GM12878 (cell line): ENCODE measurements around the gene HEXIM1. TPM values are rescaled to one million over a fixed set of nuclear protein-coding genes. Genes with fewer than 3 reads are reported as not detected.

Experiments used
- ATAC-seq: fragments of 200-7000 bp; cut with Tn5 transposase; 3 replicates; pipeline ENCODE4 v1.9.1; 2020; ENCODE audit warnings: mild to moderate bottlenecking, moderate library complexity
- BruUV-seq: library from RNA; stranded (reverse); fragments of 400-500 nt; replicated peaks from 2 replicates; lab custom pipeline; 2021; lab: Mats Ljungman, UMichigan
- CTCF ChIA-PET: fragments of 300-600 bp; sonication (Branson Sonifier 250); formaldehyde crosslinking; extraction: SDS; loops from one replicate; lab custom pipeline; 2021; ENCODE audit warnings: inconsistent platforms; lab: Yijun Ruan, JAX
- POLR2A ChIA-PET: fragments of 350-600 bp; formaldehyde crosslinking; extraction: SDS; loops from one replicate; lab custom pipeline; 2021; ENCODE audit warnings: inconsistent platforms; lab: Charles Lee
- RAD21 ChIA-PET: fragments of 300-600 bp; sonication (Branson Sonifier 250); formaldehyde crosslinking; loops from one replicate; lab custom pipeline; 2023; ENCODE audit warnings: antibody characterized with exemption; ENCODE audit not compliant: unreplicated experiment; lab: Charles Lee
- SMC1A ChIA-PET: fragments of 300-600 bp; sonication (Branson Sonifier 250); formaldehyde crosslinking; loops from one replicate; lab custom pipeline; 2023; ENCODE audit not compliant: unreplicated experiment, uncharacterized antibody; lab: Charles Lee
- DNase-seq: peaks from one replicate; pipeline ENCODE4 v3.0.0-alpha.2; 2011; ENCODE audit warnings: low read depth, low spot score
- FAIRE-seq: peaks from 3 replicates; lab custom pipeline; 2011; peaks lifted over from hg19 to GRCh38; lab: Jason Lieb, UNC
- H2AFZ ChIP-seq: 2 replicates; pipeline ENCODE4 v1.6.0; 2011; ENCODE audit warnings: low read depth, low read length, control low read depth; ENCODE audit not compliant: control insufficient read depth
- H3K27ac ChIP-seq: 2 replicates; pipeline ENCODE4 v1.5.1; 2011; ENCODE audit warnings: control low read depth; ENCODE audit not compliant: control insufficient read depth, insufficient read depth
- H3K27me3 ChIP-seq, 2 experiments: replicated peaks in 1 of 2; 2 replicates each; pipeline versions ENCODE4 v1.6.0 to v1.6.1; 2011; ENCODE audit warnings: low read length in 1 of 2; ENCODE audit not compliant: control insufficient read depth in 2 of 2, insufficient read depth in 2 of 2
- H3K36me3 ChIP-seq, 2 experiments: 2 replicates each; pipeline ENCODE4 v1.5.1; 2011; ENCODE audit warnings: low read length in 1 of 2; ENCODE audit not compliant: control insufficient read depth in 2 of 2, insufficient read depth in 2 of 2
- H3K4me1 ChIP-seq: 2 replicates; pipeline ENCODE4 v1.6.1; 2011; ENCODE audit warnings: mild to moderate bottlenecking, low read length, moderate library complexity, mixed read lengths; ENCODE audit not compliant: control insufficient read depth, insufficient read depth
- H3K4me2 ChIP-seq: 2 replicates; pipeline ENCODE4 v1.6.0; 2011; ENCODE audit warnings: control low read depth; ENCODE audit not compliant: control insufficient read depth, insufficient read depth
- H3K4me3 ChIP-seq: fragments of 200-600 bp; sonication (generic); 2 replicates; pipeline ENCODE4 v1.5.1; 2016
- H3K79me2 ChIP-seq: 2 replicates; pipeline ENCODE4 v1.6.0; 2011; ENCODE audit warnings: low read length; ENCODE audit not compliant: control insufficient read depth, insufficient read depth
- H3K9ac ChIP-seq: 2 replicates; pipeline ENCODE4 v1.8.0; 2011; ENCODE audit warnings: low read length, control low read depth, mixed read lengths; ENCODE audit not compliant: control insufficient read depth, insufficient read depth
- H3K9me3 ChIP-seq: replicated peaks from 3 replicates; pipeline ENCODE4 v1.5.1; 2011; ENCODE audit warnings: mild to moderate bottlenecking, low read length; ENCODE audit not compliant: control insufficient read depth, insufficient read depth
- H4K20me1 ChIP-seq: 2 replicates; pipeline ENCODE4 v1.6.0; 2011; ENCODE audit not compliant: control insufficient read depth, insufficient read depth
- ASH2L ChIP-seq: fragments of 300-600, 200-600 bp; sonication (generic); IDR thresholded peaks from 2 replicates; pipeline ENCODE4 v1.6.1; 2017; ENCODE audit warnings: low read depth, mild to moderate bottlenecking, borderline replicate concordance
- GATAD2B ChIP-seq: fragments of 450-650 bp; conservative IDR thresholded peaks from 2 replicates; pipeline ENCODE4 v1.6.1; 2017; ENCODE audit warnings: low read depth, mild to moderate bottlenecking, moderate library complexity
- HDGF ChIP-seq: fragments of 450-650 bp; IDR thresholded peaks from 2 replicates; pipeline ENCODE4 v1.6.1; 2016; ENCODE audit warnings: antibody characterized with exemption
- IKZF1 ChIP-seq: fragments of 450-650 bp; conservative IDR thresholded peaks from 2 replicates; pipeline ENCODE4 v1.6.1; 2017; ENCODE audit warnings: antibody characterized with exemption, mild to moderate bottlenecking
- NRF1 ChIP-seq: conservative IDR thresholded peaks from 2 replicates; pipeline ENCODE4 v1.6.1; 2011; ENCODE audit warnings: mild to moderate bottlenecking, low read depth, low read length, improper control_type of control experiment
- POLR2AphosphoS5 ChIP-seq: IDR thresholded peaks from 2 replicates; pipeline ENCODE4 v1.6.1; 2011; ENCODE audit warnings: mild to moderate bottlenecking, low read length, inconsistent platforms
- TARDBP ChIP-seq: IDR thresholded peaks from 2 replicates; pipeline ENCODE4 v1.6.1; 2016; ENCODE audit warnings: borderline replicate concordance
- TCF12 ChIP-seq: IDR thresholded peaks from 2 replicates; pipeline ENCODE4 v1.6.1; 2011; ENCODE audit warnings: low read depth, mild to moderate bottlenecking, low read length
- ZNF217 ChIP-seq: fragments of 450-650 bp; IDR thresholded peaks from 2 replicates; pipeline ENCODE4 v1.6.1; 2017; ENCODE audit warnings: antibody characterized with exemption, mild to moderate bottlenecking
- ZNF24 ChIP-seq: fragments of 450-650 bp; IDR thresholded peaks from 2 replicates; pipeline ENCODE4 v1.6.1; 2017; ENCODE audit warnings: antibody characterized with exemption, mild to moderate bottlenecking
- ZNF622 ChIP-seq: fragments of 450-650 bp; IDR thresholded peaks from 2 replicates; pipeline ENCODE4 v1.6.1; 2017; ENCODE audit warnings: mild to moderate bottlenecking, inconsistent platforms
- WGBS: methylation state at CpG from one replicate; pipeline ENCODE4 v1.1.6; 2016; ENCODE audit warnings: low lambda C conversion rate; ENCODE audit not compliant: insufficient replicate concordance, insufficient coverage; ENCODE audit errors: missing lambda C conversion rate; 5-methylcytosine and 5-hydroxymethylcytosine counted together
- in situ Hi-C: fragments of 300-500 bp; cut with MboI; formaldehyde crosslinking; loops from 9 replicates; pipeline ENCODE4 v1.14.3; 2018; ENCODE audit warnings: mixed read lengths
- intact Hi-C: fragments of 100-400 bp; cut with micrococcal nuclease; formaldehyde crosslinking; loops from one replicate; pipeline ENCODE4 v1.14.2; 2022; ENCODE audit not compliant: unreplicated experiment
- polyA plus RNA-seq, 11 experiments: library from polyadenylated mRNA; depleted of rRNA in 4 of 11; unstranded in 6 of 11; stranded (reverse) in 5 of 11; fragments of >200 nt; fragmentation: Nextera tagmentation in 4 of 11; fragmentation: Illumina TruSeq in 1 of 11; extraction: Ambion mirVana in 4 of 11; extraction: Trizol in 1 of 11; gene quantifications; 1 replicate in 1 of 11; 2 replicates in 10 of 11; pipeline versions ENCODE4 v1.2.1 to v1.2.3, GENCODE V29; 2011 to 2016; ENCODE audit warnings: inconsistent platforms in 2 of 11, missing spikeins in 2 of 11, low read depth in 1 of 11
- total RNA-seq, 4 experiments: library from RNA; depleted of rRNA in 3 of 4; stranded (reverse); fragments of >200 nt in 3 of 4; fragmentation: Illumina TruSeq in 1 of 4; extraction: Trizol in 1 of 4; gene quantifications; 2 replicates each; pipeline versions ENCODE4 v1.2.1 to v1.2.3, GENCODE V29; 2013 to 2021
- TF ChIP-seq, protein P1 (sequence below): fragments of 450-650 bp; IDR thresholded peaks from 2 replicates; pipeline ENCODE4 v1.6.1; 2018; ENCODE audit warnings: mild to moderate bottlenecking, low read depth, moderate library complexity; ENCODE audit not compliant: partially characterized antibody
- TF ChIP-seq, protein P2 (sequence below): fragments of 450-650 bp; IDR thresholded peaks from 2 replicates; pipeline ENCODE4 v1.6.1; 2016; ENCODE audit warnings: mild to moderate bottlenecking

Gene HEXIM1
- total and polyA plus RNA-seq, 10 of the 15 experiments (the other 5 are each of a cell fraction or from before 2014, with no cell fraction given): 1.9 to 24.1 (median 9.0) TPM

- BruUV-seq: no TSS peak
Observed at GRCh38 chr17:45170280-45170930, 22.1 kb downstream of the HEXIM1 start.

More at GRCh38 chr17:45170280-45170930, 22.1 kb downstream of the HEXIM1 start:
- no peak overlapping the region for H3K27ac ChIP-seq
- SMC1A ChIA-PET: no interaction called here
- CTCF ChIA-PET: no interaction called here
- no peak for FAIRE-seq
- RAD21 ChIA-PET: no interaction called here
- TF ChIP-seq NRF1: no peak
- TF ChIP-seq ZNF217: no peak
- no peak for TF ChIP-seq POLR2AphosphoS5
- TF ChIP-seq TARDBP: no peak
- TF ChIP-seq GATAD2B: no peak
- TF ChIP-seq ZNF24: no peak
- TF ChIP-seq, protein P1, sequence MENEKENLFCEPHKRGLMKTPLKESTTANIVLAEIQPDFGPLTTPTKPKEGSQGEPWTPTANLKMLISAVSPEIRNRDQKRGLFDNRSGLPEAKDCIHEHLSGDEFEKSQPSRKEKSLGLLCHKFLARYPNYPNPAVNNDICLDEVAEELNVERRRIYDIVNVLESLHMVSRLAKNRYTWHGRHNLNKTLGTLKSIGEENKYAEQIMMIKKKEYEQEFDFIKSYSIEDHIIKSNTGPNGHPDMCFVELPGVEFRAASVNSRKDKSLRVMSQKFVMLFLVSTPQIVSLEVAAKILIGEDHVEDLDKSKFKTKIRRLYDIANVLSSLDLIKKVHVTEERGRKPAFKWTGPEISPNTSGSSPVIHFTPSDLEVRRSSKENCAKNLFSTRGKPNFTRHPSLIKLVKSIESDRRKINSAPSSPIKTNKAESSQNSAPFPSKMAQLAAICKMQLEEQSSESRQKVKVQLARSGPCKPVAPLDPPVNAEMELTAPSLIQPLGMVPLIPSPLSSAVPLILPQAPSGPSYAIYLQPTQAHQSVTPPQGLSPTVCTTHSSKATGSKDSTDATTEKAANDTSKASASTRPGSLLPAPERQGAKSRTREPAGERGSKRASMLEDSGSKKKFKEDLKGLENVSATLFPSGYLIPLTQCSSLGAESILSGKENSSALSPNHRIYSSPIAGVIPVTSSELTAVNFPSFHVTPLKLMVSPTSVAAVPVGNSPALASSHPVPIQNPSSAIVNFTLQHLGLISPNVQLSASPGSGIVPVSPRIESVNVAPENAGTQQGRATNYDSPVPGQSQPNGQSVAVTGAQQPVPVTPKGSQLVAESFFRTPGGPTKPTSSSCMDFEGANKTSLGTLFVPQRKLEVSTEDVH: no peak
- TF ChIP-seq, protein P2, sequence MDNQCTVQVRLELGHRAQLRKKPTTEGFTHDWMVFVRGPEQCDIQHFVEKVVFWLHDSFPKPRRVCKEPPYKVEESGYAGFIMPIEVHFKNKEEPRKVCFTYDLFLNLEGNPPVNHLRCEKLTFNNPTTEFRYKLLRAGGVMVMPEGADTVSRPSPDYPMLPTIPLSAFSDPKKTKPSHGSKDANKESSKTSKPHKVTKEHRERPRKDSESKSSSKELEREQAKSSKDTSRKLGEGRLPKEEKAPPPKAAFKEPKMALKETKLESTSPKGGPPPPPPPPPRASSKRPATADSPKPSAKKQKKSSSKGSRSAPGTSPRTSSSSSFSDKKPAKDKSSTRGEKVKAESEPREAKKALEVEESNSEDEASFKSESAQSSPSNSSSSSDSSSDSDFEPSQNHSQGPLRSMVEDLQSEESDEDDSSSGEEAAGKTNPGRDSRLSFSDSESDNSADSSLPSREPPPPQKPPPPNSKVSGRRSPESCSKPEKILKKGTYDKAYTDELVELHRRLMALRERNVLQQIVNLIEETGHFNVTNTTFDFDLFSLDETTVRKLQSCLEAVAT: no peak
- TF ChIP-seq IKZF1: no peak
- no peak for TF ChIP-seq HDGF
- no peak for TF ChIP-seq ZNF622
- no peak for TF ChIP-seq TCF12
- no peak for TF ChIP-seq ASH2L
- intact Hi-C loops: no loop called here
- ATAC-seq: no peak
- in situ Hi-C loops: no loop called here
- H3K4me3 ChIP-seq: no peak overlapping the region
- H3K4me2 ChIP-seq: no peak overlapping the region
- no peak overlapping the region for H3K9ac ChIP-seq
- no peaks in the 10 kb centered on the region for H3K27me3 ChIP-seq
- no peak overlapping the region for H2AFZ ChIP-seq
- H4K20me1 ChIP-seq: no peaks in the 10 kb centered on the region
- peaks cover 7% of the 10 kb centered on the region; the same call in 1 of the 2 replicates for H3K4me1 ChIP-seq
- H3K9me3 ChIP-seq: no peaks in the 10 kb centered on the region
- DNase-seq: no peak
- H3K36me3 ChIP-seq: no peaks in the 10 kb centered on the region
- 69% methylated on average over 10 of the region's 12 CpGs for WGBS
- POLR2A ChIA-PET: interaction anchor here (1.6 kb wide), 1 partner anchor 9 kb away, joined by 4 read pairs; the partner anchor contains the start of gene HEXIM2
- no peaks in the 10 kb centered on the region for H3K79me2 ChIP-seq
